Lower leg skin (tissue), 3 donors: ENCODE data around the gene LYZL1.
A peak's percentile ranks its signal among the peaks of the same experiment; 100 is the strongest.

Experiments
- POLR2A ChIP-seq, 2 donors: fragments of 450-650 bp; IDR thresholded peaks; one replicate each; pipeline ENCODE4 v1.6.1; 2016 to 2017; ENCODE audit warnings: antibody characterized with exemption in 2 of 2, mild to moderate bottlenecking in 1 of 2, moderate library complexity in 1 of 2
- TF ChIP-seq, protein P1 (sequence below), 3 donors: fragments of 450-650 bp; IDR thresholded peaks; one replicate each; pipeline ENCODE4 v1.5.1; 2016; ENCODE audit warnings: antibody characterized with exemption in 3 of 3, mild to moderate bottlenecking in 3 of 3, moderate library complexity in 2 of 3

DNA sequence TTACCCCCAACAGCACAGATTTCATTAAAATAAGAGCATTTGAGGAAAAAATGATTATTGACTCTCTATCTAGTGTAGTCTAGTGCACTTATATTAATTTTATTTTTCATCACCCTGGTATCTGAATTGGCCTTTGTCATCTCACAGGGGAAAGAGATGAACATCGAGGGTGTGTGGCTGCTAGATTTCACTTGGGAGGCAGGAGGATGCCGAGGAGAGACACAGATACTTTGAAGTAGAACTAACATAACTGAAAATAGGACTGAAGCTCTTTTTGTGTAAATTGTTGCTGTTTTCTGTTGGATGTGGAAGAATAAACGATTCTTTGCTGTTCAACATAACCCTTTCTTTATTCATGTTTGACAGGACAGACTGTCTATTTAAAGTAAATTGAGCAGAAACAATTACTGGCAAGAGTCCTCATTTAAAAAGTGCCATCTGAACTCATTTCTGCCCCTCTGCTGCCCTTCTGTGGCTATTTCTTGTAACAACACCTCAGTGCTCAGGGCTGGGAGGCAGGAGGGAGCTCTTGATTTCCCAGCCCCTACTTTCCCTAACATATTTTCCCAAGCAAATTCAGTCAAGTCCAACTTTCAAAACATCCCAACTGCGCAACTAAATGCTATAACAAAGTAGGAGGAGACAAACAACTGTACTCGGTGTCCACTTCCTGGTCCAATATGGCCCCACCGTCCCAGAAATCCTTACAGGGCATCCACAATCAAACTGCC is 15.6 kb downstream of the LYZL1 start:
- TF ChIP-seq POLR2A (IDR thresholded peaks at IDR 0.05), result no peak
- TF ChIP-seq, protein P1, sequence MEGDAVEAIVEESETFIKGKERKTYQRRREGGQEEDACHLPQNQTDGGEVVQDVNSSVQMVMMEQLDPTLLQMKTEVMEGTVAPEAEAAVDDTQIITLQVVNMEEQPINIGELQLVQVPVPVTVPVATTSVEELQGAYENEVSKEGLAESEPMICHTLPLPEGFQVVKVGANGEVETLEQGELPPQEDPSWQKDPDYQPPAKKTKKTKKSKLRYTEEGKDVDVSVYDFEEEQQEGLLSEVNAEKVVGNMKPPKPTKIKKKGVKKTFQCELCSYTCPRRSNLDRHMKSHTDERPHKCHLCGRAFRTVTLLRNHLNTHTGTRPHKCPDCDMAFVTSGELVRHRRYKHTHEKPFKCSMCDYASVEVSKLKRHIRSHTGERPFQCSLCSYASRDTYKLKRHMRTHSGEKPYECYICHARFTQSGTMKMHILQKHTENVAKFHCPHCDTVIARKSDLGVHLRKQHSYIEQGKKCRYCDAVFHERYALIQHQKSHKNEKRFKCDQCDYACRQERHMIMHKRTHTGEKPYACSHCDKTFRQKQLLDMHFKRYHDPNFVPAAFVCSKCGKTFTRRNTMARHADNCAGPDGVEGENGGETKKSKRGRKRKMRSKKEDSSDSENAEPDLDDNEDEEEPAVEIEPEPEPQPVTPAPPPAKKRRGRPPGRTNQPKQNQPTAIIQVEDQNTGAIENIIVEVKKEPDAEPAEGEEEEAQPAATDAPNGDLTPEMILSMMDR (IDR thresholded peaks at IDR 0.05), result peak in 1 of 3 donors; percentile 52
